A549 treated with CpdA at 1 μM for 4 hours (cell line): ENCODE measurements around the gene CRYBA2. TPM values are rescaled to one million over a fixed set of nuclear protein-coding genes. Genes with fewer than 3 reads are reported as not detected.

ENCODE experiments used
- total RNA-seq: library from RNA; stranded (reverse); fragments of 200-300 nt; extraction: Qiagen RNA extraction; gene quantifications from 5 replicates; pipeline ENCODE4 v1.2.3, GENCODE V29; 2022; ENCODE audit warnings: low read depth

The CRYBA2 gene, protein sequence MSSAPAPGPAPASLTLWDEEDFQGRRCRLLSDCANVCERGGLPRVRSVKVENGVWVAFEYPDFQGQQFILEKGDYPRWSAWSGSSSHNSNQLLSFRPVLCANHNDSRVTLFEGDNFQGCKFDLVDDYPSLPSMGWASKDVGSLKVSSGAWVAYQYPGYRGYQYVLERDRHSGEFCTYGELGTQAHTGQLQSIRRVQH
- 0.44 TPM in 1 of 5 replicates, not detected in the others for total RNA-seq

DNA sequence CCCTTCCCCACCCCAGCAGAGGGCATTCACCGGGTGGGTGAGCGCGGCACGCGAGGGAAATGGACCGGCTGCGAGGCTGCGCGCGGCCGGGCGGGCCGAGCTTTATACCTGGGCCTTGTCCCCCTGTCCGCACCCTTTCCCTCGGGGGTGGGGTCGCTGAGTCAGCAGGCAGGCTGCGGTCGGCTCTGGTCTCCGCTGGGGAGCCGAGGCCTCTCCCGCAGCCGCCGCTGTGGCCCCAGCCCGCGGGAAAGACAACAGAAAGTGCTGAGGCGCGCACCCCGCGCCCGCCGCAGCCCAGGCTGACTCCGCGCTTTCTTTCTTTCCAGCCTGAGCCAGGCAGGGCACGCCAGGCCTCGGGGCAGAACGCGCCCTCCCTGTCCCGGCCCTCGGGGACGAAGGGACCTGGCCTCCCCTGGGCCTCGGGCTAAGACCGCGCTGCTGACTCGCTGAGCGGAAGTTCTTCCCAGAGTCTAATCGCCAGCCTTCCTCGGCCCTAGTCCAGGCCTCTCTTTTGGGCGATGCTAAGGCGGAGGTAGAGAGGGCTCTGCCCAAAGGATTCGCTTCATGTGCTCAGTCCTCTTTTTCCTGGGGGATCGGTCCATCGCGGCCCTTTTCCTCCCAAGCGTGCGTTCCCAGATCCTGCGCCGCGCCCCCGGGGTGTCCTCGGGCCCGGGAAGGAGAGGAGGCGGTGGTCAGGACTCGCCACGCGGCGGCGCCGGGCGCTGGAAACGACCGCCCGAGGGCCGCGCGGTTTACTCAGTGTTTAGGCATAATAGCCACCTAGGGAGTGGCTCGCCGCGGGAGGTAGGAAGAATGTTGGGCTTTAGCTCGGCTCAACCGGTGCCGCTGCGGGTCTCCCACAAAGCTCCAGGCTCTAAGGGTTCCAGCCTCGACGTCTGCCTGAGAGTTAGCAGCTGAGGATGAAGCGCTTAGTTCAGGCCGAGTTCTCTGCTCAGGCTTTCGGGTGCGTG, at the start of gene CRYBA2:
CRYBA2 (minus strand) TSS at position 78 of the 971 bp plus-strand sequence. CDS start 246 bp downstream, outside the sequence.

DNA sequence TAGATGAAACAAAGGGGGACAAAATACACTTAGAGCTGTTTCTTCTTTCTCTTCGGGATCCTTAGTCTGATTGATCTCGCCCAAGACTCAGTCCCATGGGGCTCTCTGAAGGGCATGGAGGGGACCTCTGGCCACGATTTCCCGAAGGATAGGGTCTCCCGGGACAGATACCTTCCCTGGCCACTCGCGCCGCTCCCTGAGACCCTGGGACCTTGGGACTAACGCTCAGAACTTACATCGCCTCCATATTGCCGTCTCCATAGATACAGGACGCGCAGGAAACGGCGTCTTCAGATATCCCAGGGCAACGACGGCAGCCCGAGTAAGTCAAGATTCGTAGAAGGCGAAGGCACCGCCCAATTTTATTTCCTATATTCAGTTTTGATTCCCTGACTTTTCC, 48.0 kb upstream of the CRYBA2 start, which contains the start of gene CFAP65:
CFAP65 (minus strand) TSS at position 265 of the 400 bp plus-strand sequence. CDS start 2,468 bp downstream, outside the sequence.

DNA sequence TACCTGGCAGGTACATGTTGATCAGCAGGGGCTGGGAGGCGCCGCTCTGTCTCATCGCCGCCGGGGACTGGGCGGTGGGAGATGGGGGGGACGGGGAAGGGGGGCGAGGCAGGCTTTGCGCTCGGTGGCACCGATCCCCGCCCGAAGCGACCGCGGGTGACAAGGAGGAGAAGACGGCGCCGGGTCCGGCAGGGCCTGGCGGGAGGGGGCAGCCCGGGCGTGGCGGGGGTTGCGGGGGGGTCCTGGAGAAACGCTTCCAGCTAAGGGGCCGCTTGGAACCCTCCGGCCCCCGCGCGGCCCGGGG, 8.2 kb downstream of the CRYBA2 start, which contains the start of gene FEV:
FEV (minus strand) TSS at position 164 of the 304 bp plus-strand sequence; CDS start at position 55, 109 bp downstream.

DNA sequence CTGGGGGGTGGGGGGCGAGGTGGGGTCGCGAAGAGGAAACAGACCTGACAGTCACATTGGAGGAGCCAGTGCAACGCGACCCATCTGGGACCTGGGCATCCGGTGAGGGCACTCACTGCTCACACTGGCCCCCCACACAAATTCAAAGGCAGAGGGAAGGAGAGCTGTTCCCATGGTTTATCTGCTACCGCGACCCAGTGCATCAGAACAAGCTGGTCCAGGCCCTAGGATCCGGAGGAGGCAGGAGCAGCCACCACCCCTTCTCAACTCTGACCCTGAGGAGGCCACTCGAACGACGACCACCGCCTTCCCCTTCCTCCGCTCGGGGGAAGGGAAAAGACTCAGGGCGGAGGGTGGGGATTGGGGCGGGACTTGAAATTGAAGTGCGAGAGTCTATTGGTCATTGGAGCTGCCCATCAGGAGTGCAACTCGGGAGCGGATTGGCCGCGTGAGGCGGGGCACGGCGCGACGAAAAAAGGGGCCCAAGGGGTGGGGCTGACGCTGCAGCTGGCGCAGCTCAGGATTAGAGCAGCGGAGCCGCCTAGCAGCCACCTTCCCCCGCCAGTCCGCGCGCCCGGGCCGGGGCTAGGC, 34.0 kb downstream of the CRYBA2 start, which contains the start of gene CDK5R2:
CDK5R2 (plus strand) TSS at position 526 of the 591 bp plus-strand sequence. CDS start 155 bp downstream, outside the sequence.

Other genes with a start within 250 kb of the CRYBA2 start
- 0.13 to 0.18 TPM (median 0.14 TPM) in 4 of 5 replicates, not detected in the other for gene CYP27A1, start 211.3 kb downstream of the CRYBA2 start, total RNA-seq
- gene PRKAG3, start 161.6 kb downstream of the CRYBA2 start, total RNA-seq: not detected in 5 replicates
- 0.08 to 0.13 TPM (median 0.11 TPM) in 4 of 5 replicates, not detected in the other for gene WNT6, start 133.6 kb downstream of the CRYBA2 start, total RNA-seq
- gene WNT10A, start 112.6 kb downstream of the CRYBA2 start, total RNA-seq: 0.06 to 0.24 TPM (median 0.10 TPM) in 4 of 5 replicates, not detected in the other
- gene CDK5R2, start 33.8 kb downstream of the CRYBA2 start, total RNA-seq: 0.89 to 3.2 TPM (median 2.2 TPM) in 5 replicates
- 0.08 TPM in 1 of 5 replicates, not detected in the others for gene FEV, start 8.2 kb downstream of the CRYBA2 start, total RNA-seq
- 0.10 to 0.34 TPM (median 0.14 TPM) in 5 replicates for gene CFAP65, start 48.1 kb upstream of the CRYBA2 start, total RNA-seq
- gene IHH, start 67.5 kb upstream of the CRYBA2 start, total RNA-seq: 0.09 to 0.21 TPM (median 0.13 TPM) in 4 of 5 replicates, not detected in the other
- gene NHEJ1, start 167.4 kb upstream of the CRYBA2 start, total RNA-seq: 14.2 to 17.9 TPM (median 15.0 TPM) in 5 replicates
- 0.37 to 0.72 TPM (median 0.44 TPM) in 5 replicates for gene SLC23A3, start 176.6 kb upstream of the CRYBA2 start, total RNA-seq
- gene CNPPD1, start 183.5 kb upstream of the CRYBA2 start, total RNA-seq: 35.6 to 47.6 TPM (median 44.4 TPM) in 5 replicates
- 63.3 to 90.6 TPM (median 87.4 TPM) in 5 replicates for gene RETREG2, start 184.9 kb upstream of the CRYBA2 start, total RNA-seq
- gene ZFAND2B, start 213.4 kb upstream of the CRYBA2 start, total RNA-seq: 17.9 to 24.2 TPM (median 22.6 TPM) in 5 replicates
- 22.7 to 35.5 TPM (median 32.1 TPM) in 5 replicates for gene ABCB6, start 225.5 kb upstream of the CRYBA2 start, total RNA-seq
- 42.0 to 54.7 TPM (median 49.5 TPM) in 5 replicates for gene ATG9A, start 236.2 kb upstream of the CRYBA2 start, total RNA-seq
- gene ANKZF1, start 236.4 kb upstream of the CRYBA2 start, total RNA-seq: 16.9 to 25.9 TPM (median 21.0 TPM) in 5 replicates